ENCODE measurements around the gene CDH23. TPM values are rescaled to one million over a fixed set of nuclear protein-coding genes. Genes with fewer than 3 reads are reported as not detected.

Gene CDH23
- total and polyA plus RNA-seq, 10 of the 15 experiments (the other 5 are each of a cell fraction or from before 2014, with no cell fraction given) = 0.09 to 0.40 (median 0.15) TPM; not detected in 1

GRCh38 chr10:71627956-71628355 is 231.2 kb downstream of the CDH23 start (continued):
- TF ChIP-seq E4F1 (IDR thresholded peaks at IDR 0.05; ENCODE audit: borderline replicate concordance, partially characterized antibody) (no peak), PBX3 (IDR thresholded peaks at IDR 0.05; ENCODE audit: insufficient replicate concordance, low read depth, low read length) (no peak), EED (IDR thresholded peaks at IDR 0.05; ENCODE audit: low read depth) (no peak), CHD1 (IDR thresholded peaks at IDR 0.05; ENCODE audit: low read depth, low read length) (no peak), PAX8 (IDR thresholded peaks at IDR 0.05) (no peak), MEF2A (IDR thresholded peaks at IDR 0.05; ENCODE audit: insufficient read depth, low read depth, low read length) (no peak), WRNIP1 (IDR thresholded peaks at IDR 0.05; ENCODE audit: borderline replicate concordance, low read depth, low read length) (no peak), CBFB (IDR thresholded peaks at IDR 0.05; ENCODE audit: low read depth) (no peak), CBX3 (IDR thresholded peaks at IDR 0.05; ENCODE audit: borderline replicate concordance, low read depth) (no peak), FOXM1 (IDR thresholded peaks at IDR 0.05; ENCODE audit: low read depth, low read length) (no peak), NR2F1 (conservative IDR thresholded peaks at IDR 0.05) (no peak)

GRCh38 chr10:71629131-71629530 is 232.4 kb downstream of the CDH23 start:
- Histone ChIP-seq H3K36me3 (ENCODE audit: control insufficient read depth in 2 of 2, insufficient read depth in 2 of 2, low read length in 1 of 2) (no peaks in the 10 kb centered on the region), H3K9ac (ENCODE audit: control insufficient read depth, insufficient read depth, low read length) (no peak overlapping the region), H3K4me1 (ENCODE audit: control insufficient read depth, insufficient read depth, low read length) (no peaks in the 10 kb centered on the region), H3K9me3 (replicated peaks; ENCODE audit: control insufficient read depth, insufficient read depth, low read length) (no peaks in the 10 kb centered on the region), H3K4me2 (ENCODE audit: control insufficient read depth, insufficient read depth) (no peak overlapping the region), H2AFZ (ENCODE audit: control insufficient read depth, low read depth, low read length) (no peak overlapping the region), H3K27me3 (replicated peaks in 1 of 2; ENCODE audit: control insufficient read depth in 2 of 2, insufficient read depth in 2 of 2, low read length in 1 of 2) (peaks cover 0 to 10% of the 10 kb centered on the region in 2 experiments; a peak in 3 of 4 replicates), H3K4me3 (no peak overlapping the region), H4K20me1 (ENCODE audit: control insufficient read depth, insufficient read depth) (no peaks in the 10 kb centered on the region), H3K79me2 (ENCODE audit: control insufficient read depth, insufficient read depth, low read length) (no peaks in the 10 kb centered on the region), H3K27ac (ENCODE audit: control insufficient read depth, insufficient read depth) (no peak overlapping the region)
- FAIRE-seq (no peak), DNase-seq (ENCODE audit: low read depth, low spot score) (no peak), ATAC-seq (no peak)
- SMC1A ChIA-PET (ENCODE audit: uncharacterized antibody, unreplicated experiment) = no interaction called here
- in situ Hi-C loops (cut with MboI) = no loop called here
- TF ChIP-seq CHD2 (IDR thresholded peaks at IDR 0.05; ENCODE audit: borderline replicate concordance, low read depth, low read length) = no peak
- TF ChIP-seq E2F4 (IDR thresholded peaks at IDR 0.05; ENCODE audit: low read depth, low read length) = no peak
- TF ChIP-seq ZNF24 (IDR thresholded peaks at IDR 0.05) = no peak
- POLR2A ChIA-PET = no interaction called here
- RAD21 ChIA-PET (ENCODE audit: unreplicated experiment) = no interaction called here
- CTCF ChIA-PET = no interaction called here
- 7% methylated on average over 4 of the region's 4 CpGs for WGBS (ENCODE audit: insufficient coverage, insufficient replicate concordance, low lambda C conversion rate, missing lambda C conversion rate)
- no TSS peak for BruUV-seq (replicated peaks)
- intact Hi-C loops (cut with micrococcal nuclease; ENCODE audit: unreplicated experiment) = no loop called here

All from GM12878 (cell line).